ENCODE measurements around the gene TOMM6. TPM values are rescaled to one million over a fixed set of nuclear protein-coding genes. Genes with fewer than 3 reads are reported as not detected.

TOMM6 gene
- total RNA-seq, 4 donors from 2014 or later = 76.9 to 146 (median 118) TPM

DNA sequence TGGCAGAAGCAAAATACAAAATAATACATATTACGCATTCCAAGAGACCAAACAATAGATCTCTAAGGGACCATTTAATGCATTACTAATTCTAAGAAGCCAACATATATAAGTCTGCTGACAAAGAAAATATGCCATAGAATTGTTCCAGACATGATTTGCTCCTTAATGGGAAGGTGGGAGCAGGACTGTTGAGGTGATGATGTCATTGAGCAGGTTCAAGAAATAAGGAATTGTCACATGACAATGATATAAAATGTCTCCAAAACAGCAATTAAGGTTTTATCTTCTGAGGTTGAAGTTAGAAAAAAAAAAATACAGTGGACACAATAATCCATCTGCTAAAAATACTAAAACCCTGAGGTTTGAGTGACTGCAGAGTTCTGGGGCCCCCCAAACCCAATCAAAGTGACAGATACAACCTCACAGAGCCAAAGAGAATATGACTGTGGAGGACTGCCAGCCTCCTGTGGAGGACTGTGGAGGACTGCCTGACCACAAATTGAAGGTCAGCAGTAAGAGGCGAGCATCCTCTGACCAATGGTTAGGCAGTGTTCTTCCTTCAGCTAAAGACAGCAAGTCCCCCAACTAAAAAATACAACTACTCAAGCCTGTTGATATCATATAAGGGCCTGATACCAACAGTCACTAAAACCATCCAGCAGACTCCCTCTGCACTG is 39.0 kb downstream of the TOMM6 start:
- ATAC-seq (ENCODE audit: low FRiP score) (no peak), DNase-seq (ENCODE audit: low spot score) (no peak)
- TF ChIP-seq, protein P1, sequence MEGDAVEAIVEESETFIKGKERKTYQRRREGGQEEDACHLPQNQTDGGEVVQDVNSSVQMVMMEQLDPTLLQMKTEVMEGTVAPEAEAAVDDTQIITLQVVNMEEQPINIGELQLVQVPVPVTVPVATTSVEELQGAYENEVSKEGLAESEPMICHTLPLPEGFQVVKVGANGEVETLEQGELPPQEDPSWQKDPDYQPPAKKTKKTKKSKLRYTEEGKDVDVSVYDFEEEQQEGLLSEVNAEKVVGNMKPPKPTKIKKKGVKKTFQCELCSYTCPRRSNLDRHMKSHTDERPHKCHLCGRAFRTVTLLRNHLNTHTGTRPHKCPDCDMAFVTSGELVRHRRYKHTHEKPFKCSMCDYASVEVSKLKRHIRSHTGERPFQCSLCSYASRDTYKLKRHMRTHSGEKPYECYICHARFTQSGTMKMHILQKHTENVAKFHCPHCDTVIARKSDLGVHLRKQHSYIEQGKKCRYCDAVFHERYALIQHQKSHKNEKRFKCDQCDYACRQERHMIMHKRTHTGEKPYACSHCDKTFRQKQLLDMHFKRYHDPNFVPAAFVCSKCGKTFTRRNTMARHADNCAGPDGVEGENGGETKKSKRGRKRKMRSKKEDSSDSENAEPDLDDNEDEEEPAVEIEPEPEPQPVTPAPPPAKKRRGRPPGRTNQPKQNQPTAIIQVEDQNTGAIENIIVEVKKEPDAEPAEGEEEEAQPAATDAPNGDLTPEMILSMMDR (IDR thresholded peaks at IDR 0.05) = no peak

DNA sequence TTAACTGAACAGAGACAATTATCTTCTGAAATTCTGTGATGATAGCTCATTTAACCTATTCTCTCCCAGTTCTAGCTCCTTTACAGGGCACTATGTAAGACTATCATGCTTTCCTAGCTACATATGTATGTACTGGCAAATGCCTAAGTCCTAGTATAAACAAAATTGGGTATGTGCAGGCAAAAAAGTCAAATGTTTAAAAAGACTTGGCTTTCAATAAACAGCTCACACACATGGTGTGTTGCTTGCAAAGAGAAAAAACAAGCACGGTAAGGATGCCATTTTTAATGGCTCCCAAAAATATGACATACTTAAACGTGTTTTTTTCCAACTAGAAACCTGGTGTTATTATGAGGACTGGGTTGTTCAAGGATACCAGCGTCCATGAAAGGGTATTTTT is 44.8 kb downstream of the TOMM6 start:
- ATAC-seq (ENCODE audit: low FRiP score) (no peak), DNase-seq (ENCODE audit: low spot score) (no peak)
- TF ChIP-seq, protein P1 (IDR thresholded peaks at IDR 0.05) = no peak

DNA sequence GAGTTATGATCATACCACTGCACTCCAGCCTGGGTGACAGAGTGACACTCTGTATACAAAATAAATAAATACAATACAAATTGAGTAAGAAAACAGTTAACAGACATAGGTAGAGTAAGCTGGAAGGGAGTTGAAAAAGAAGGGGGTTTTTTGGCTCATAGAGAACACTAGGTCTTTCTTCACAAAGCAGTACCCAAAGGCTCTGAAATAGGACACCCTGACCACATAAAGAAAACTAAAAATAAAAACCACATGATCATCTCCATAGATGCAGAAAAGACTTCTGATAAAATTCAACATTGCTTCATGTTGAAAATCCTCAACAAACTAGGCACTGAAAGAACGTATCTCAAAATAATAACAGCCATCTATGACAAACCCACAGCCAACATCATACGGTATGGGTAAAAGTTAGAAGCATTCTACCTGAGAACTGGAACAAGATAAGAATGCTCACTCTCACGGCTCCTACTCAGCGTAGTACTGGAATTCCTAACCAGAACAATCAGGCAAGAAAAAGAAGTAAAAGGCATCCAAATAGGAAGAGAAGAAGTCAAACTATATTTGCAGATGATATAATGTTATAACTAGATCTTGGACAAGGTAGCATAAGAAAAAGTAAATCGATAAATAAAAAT is 48.6 kb downstream of the TOMM6 start:
- TF ChIP-seq, protein P1 (IDR thresholded peaks at IDR 0.05) = no peak
- DNase-seq (ENCODE audit: low spot score) (no peak), ATAC-seq (ENCODE audit: low FRiP score) (no peak)

DNA sequence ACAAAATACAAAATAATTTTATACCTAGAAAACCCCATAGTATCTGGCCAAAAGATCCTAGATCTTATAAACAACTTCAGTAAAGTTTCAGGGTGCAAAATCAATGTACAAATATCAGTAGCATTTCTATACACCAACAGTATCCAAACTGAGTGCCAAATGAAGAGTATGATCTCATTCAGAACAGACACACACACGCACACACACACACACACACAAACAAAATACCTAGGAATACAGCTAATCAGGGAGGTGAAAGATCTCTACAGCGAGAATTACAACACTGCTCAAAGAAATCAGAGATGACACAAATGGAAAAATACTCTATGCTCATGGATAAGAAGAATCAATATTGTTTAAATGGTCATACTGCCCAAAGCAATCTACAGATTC is 49.2 kb downstream of the TOMM6 start:
- DNase-seq (ENCODE audit: low spot score) (no peak), ATAC-seq (ENCODE audit: low FRiP score) (no peak)
- TF ChIP-seq, protein P1 (IDR thresholded peaks at IDR 0.05) = no peak

Small RNA genes within 50 kb of the gene (small RNA-seq; reads per million reads assigned to genes)
- gene AL365205.2 (not detected), gene AL365205.3 (not detected), gene RF00393 (not detected)

Other genes with a start within 250 kb of the TOMM6 start
- gene FOXP4, start 241.3 kb upstream of the TOMM6 start, total RNA-seq = 1 to 10 TPM; 3.6 to 9.0 (median 5.5) TPM
- 100 to 1,000 TPM in 1 of 4 donors, 10 to 100 TPM in 3; 24.3 to 120 (median 45.3) TPM for gene MDFI, start 149.2 kb upstream of the TOMM6 start, total RNA-seq
- gene TFEB, start 52.1 kb upstream of the TOMM6 start, total RNA-seq = 10 to 100 TPM in 3 of 4 donors, 1 to 10 TPM in 1; 7.1 to 24.4 (median 14.5) TPM
- gene PGC, start 40.3 kb upstream of the TOMM6 start, total RNA-seq = not detected
- 1 to 10 TPM; 1.2 to 5.5 (median 2.4) TPM for gene FRS3, start 7.8 kb upstream of the TOMM6 start, total RNA-seq
- gene PRICKLE4, start 6.9 kb upstream of the TOMM6 start, total RNA-seq = 10 to 100 TPM in 1 of 4 donors, 1 to 10 TPM in 3; 1.6 to 11.7 (median 8.6) TPM
- gene USP49, start 107.7 kb downstream of the TOMM6 start, total RNA-seq = 1 to 10 TPM; 2.3 to 3.8 (median 3.1) TPM
- 10 to 100 TPM in 3 of 4 donors, 1 to 10 TPM in 1; 6.8 to 12.5 (median 11.2) TPM for gene MED20, start 133.4 kb downstream of the TOMM6 start, total RNA-seq
- 10 to 100 TPM in 3 of 4 donors, 1 to 10 TPM in 1; 9.8 to 38.2 (median 11.8) TPM for gene BYSL, start 133.8 kb downstream of the TOMM6 start, total RNA-seq
- 100 to 1,000 TPM; 117 to 186 (median 151) TPM for gene CCND3, start 154.1 kb downstream of the TOMM6 start, total RNA-seq

Measured in omental fat pad (tissue), 4 donors.